GM12872 (cell line): ENCODE measurements around the gene CFL1.

Source experiments
- CTCF ChIP-seq: IDR thresholded peaks from 3 replicates; pipeline ENCODE4 v1.5.1; 2011; ENCODE audit warnings: low read depth, mild to moderate bottlenecking, low read length, moderate library complexity; ENCODE audit not compliant: insufficient read depth

CFL1 gene

GRCh38 chr11:65865550-65866172 lies 7.7 kb upstream of the CFL1 start:
- no peak for TF ChIP-seq CTCF

- TF ChIP-seq CTCF, result no peak
Measured at GRCh38 chr11:65864706-65865471, 6.9 kb upstream of the CFL1 start.

DNA sequence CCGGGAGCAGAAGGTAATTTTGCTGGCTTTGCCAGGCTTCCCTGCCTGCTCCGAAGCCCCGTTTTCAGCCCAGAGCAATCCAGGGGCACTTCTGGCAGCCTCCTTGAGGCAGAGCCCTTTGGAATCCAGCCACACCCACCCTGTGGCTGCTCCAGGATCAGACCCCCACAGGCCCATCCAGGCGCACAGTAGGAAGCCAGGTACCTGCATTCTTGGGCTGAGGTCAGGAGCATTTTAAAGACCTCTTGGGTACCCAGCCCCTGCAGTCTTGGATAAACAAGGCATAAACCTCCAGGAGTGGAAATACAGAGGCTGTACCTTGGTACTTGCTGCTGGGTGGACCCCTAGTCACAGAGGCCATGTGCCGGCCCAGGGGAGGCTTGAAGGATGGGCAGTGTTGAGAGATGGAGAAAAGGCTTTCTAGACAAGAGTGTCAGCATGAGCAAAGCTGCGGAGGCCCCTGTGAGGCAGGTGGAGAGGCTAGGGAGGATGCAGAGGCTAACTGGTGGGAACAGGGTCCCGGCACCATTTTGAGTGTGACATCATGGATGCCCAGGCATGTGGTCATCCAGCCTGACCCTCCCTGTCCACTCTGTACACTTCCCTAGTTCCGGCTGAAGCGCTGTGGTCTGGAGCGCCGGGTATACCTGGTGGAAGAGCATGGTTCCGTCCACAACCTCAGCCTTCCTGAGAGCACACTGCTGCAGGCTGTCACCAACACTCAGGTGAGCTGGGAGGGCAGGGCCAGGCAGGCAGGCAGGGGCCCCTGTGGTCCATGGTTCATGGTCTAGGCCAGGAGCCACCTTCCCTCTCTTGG lies 6.1 kb upstream of the CFL1 start:
- no peak for TF ChIP-seq CTCF

GRCh38 chr11:65862941-65863888 lies 5.2 kb upstream of the CFL1 start:
- TF ChIP-seq CTCF, result no peak

GRCh38 chr11:65862191-65862735 lies 4.3 kb upstream of the CFL1 start:
- TF ChIP-seq CTCF, result no peak

DNA sequence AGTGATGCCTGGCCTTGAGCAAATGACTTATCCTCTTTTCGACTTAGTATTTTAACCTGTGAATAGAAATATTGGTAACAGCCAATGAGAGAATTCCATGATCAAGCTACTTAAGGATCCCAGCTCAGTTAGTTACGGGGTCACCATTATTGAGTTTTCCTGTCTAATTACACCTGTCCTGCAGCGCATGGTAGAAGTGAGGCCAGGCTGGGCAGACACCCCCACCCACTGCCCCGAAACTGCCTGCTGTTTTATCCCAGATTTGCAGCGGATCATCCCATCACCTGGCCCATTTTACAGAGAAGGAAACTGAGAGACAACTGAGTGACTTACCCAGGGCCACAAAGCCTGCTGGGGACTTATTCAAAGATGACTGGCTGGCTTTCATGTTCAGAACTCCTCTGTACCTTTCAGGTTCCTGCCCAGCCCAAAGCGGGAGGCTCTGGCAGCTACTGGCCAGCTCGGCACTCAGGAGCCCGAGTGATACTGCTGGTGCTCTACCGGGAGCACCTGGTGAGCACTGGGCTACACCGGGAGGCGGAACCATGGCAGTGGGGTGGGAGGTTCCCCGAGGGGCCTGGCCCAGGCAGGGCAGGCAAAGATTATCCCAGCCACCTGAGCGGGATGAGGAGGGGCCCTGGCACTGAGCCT lies 3.7 kb upstream of the CFL1 start:
- no peak for TF ChIP-seq CTCF
